HUES6 (cell line): ENCODE measurements around the gene TBCK.

Source experiments
- H3K27ac ChIP-seq: 2 replicates; pipeline ENCODE4 v1.7.0; 2013; ENCODE audit warnings: low read depth, mild to moderate bottlenecking, low read length, inconsistent platforms
- H3K27me3 ChIP-seq: 2 replicates; pipeline ENCODE4 v1.6.1; 2013; ENCODE audit warnings: low read length; ENCODE audit not compliant: control insufficient read depth, insufficient read depth
- H3K36me3 ChIP-seq: 2 replicates; pipeline ENCODE4 v1.6.1; 2013; ENCODE audit warnings: low read length; ENCODE audit not compliant: control insufficient read depth, insufficient read depth
- H3K4me1 ChIP-seq: 2 replicates; pipeline ENCODE4 v1.6.1; 2013; ENCODE audit warnings: low read length; ENCODE audit not compliant: control insufficient read depth, insufficient read depth
- H3K4me3 ChIP-seq: 2 replicates; pipeline ENCODE4 v1.5.1; 2013; ENCODE audit warnings: low read depth, low read length
- H3K9ac ChIP-seq: one replicate; pipeline ENCODE4 v1.6.1; 2013; ENCODE audit warnings: mild to moderate bottlenecking, low read length
- H3K9me3 ChIP-seq: 2 replicates; pipeline ENCODE4 v1.6.1; 2013; ENCODE audit warnings: low read depth, low read length; ENCODE audit not compliant: control insufficient read depth, insufficient read depth

TBCK gene

DNA sequence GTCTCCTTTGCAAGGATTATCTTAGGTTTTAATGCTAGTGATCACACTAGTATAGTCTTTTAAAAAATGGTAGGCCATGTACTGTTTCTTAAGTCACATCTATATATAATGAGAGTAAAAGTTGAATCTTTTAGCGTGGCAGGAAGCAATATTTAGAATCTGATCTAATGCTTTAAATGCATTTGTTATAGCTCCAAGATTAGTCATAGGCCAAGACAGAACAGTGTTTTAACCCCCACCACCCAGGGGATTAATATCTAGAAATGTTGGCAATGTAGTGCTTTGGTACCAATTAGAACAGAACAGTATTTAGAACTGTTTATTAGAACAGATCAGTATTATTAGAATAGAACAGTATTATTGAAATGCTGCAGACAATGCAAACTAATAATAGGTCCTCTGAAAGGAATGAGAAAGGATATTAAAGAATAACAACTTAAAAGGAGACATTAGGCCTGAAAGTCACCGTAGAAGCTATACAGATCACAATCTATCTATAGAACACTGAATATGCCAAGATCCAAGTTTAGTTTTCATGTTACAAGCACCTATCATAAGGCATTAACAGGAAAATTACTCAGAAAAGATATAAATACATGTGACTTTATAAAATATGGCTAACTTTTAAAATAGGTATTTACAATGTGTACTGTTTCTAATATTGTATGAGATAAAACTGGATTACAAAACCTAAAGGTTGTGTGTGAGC lies 274.6 kb downstream of the TBCK start:
- Histone ChIP-seq H3K27me3 (no peaks in the 10 kb centered on the region), H3K4me3 (no peak overlapping the region), H3K4me1 (0 out of 2 replicates have a peak, but pooled peaks cover 4% of the 10 kb centered on the region), H3K9ac (no peak overlapping the region), H3K36me3 (no peaks in the 10 kb centered on the region), H3K27ac (no peak overlapping the region), H3K9me3 (no peaks in the 10 kb centered on the region)

DNA sequence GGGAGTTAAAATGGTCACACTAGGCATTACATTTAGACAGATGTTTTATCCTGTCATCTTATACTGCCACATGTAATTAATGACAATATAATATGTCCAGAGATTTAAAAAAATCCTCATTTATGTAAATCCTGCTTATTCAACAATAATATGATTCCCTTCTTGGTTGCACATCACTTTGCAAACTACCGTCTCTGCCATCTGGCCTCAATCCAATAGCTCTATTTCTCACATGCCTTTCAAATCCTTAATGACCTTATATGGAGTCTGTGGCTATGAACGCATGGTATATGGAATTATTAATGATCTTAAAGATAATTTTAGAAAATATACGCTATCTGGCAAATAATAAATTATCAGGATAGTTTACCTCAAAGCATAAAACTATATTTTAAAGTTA lies 276.2 kb downstream of the TBCK start:
- Histone ChIP-seq H3K27me3 (no peaks in the 10 kb centered on the region), H3K9me3 (no peaks in the 10 kb centered on the region), H3K4me3 (no peak overlapping the region), H3K36me3 (no peaks in the 10 kb centered on the region), H3K27ac (no peak overlapping the region), H3K9ac (no peak overlapping the region), H3K4me1 (peaks cover 10% of the 10 kb centered on the region; the same call in 1 of the 2 replicates)

DNA sequence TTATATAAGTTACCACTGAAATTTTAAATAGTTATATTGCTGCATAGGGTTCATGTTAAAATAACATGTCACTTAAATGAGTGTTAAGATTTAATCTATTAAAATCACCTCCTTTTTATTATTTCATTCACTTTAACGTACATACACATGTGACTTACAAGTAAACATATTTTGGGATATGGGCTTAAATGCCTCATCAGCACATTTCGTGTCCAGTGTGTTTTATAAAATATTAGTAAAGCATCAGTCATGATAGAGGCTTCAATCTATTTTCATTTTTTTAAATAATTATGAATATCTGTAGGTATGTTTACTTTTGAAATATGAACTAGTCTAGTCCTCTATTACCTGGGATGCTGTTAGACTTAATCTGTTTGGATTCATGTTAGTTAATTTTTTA lies 277.1 kb downstream of the TBCK start:
- H3K9ac ChIP-seq = no peak overlapping the region

GRCh38 chr4:106038012-106038411 lies 278.0 kb downstream of the TBCK start:
- Histone ChIP-seq H3K27ac (no peak overlapping the region), H3K27me3 (no peaks in the 10 kb centered on the region), H3K9me3 (no peaks in the 10 kb centered on the region), H3K36me3 (no peaks in the 10 kb centered on the region), H3K4me1 (peaks cover 14% of the 10 kb centered on the region; the same call in 1 of the 2 replicates), H3K9ac (no peak overlapping the region), H3K4me3 (no peak overlapping the region)

More for the DNA sequence above, 277.1 kb downstream of the TBCK start:
- H3K36me3 ChIP-seq = no peaks in the 10 kb centered on the region
- H3K4me3 ChIP-seq = no peak overlapping the region
- no peak overlapping the region for H3K27ac ChIP-seq
- H3K9me3 ChIP-seq = no peaks in the 10 kb centered on the region
- peaks cover 14% of the 10 kb centered on the region; the same call in 1 of the 2 replicates for H3K4me1 ChIP-seq
- H3K27me3 ChIP-seq = no peaks in the 10 kb centered on the region

DNA sequence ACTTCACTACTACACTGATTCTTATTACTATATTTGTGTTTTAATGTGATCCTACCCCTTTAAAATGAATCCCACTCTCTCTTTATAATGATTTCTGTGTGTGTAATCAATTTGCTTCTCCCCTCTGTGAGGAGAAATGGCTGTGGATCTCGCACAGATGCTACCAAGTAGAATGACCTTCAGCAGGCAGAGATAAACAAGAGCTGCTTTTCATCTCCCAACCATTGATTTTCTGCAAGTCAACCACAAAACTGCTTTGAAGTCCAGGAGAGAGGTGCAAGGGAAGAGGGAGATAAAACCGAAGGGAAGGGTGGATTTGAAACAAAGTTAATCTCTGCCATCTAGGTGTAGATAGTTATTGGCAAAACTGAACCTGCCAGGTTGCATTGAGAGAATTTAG lies 279.2 kb downstream of the TBCK start:
- Histone ChIP-seq H3K9me3 (no peaks in the 10 kb centered on the region), H3K4me3 (no peak overlapping the region), H3K36me3 (no peaks in the 10 kb centered on the region), H3K27me3 (no peaks in the 10 kb centered on the region), H3K27ac (no peak overlapping the region), H3K9ac (no peak overlapping the region), H3K4me1 (peaks cover 14% of the 10 kb centered on the region; the same call in 1 of the 2 replicates)

DNA sequence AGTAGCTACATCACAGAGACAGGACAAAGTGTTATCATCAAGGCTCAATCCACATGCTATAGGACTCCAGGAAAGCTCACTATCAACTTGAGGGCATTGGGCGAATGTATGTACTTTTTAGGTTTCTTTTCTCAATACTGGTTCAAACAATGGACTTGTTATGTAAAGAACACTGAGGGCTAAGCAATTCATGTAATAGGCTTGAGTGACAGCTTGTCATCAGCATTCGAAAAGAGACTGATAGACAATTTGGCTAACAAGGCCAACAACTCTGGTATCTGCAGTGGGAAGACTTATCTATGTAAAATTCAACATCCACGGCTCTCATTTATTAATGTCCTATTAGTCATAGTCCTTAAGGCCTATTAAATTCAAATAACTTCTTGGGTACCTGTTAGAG lies 279.7 kb downstream of the TBCK start:
- H3K36me3 ChIP-seq = no peaks in the 10 kb centered on the region
- no peaks in the 10 kb centered on the region for H3K9me3 ChIP-seq
- H3K9ac ChIP-seq = no peak overlapping the region
- H3K4me3 ChIP-seq = no peak overlapping the region
- H3K27me3 ChIP-seq = no peaks in the 10 kb centered on the region
- peaks cover 14% of the 10 kb centered on the region; the same call in 1 of the 2 replicates for H3K4me1 ChIP-seq
- no peak overlapping the region for H3K27ac ChIP-seq

GRCh38 chr4:106035204-106035603 lies 280.8 kb downstream of the TBCK start:
- no peaks in the 10 kb centered on the region for H3K9me3 ChIP-seq
- H3K4me1 ChIP-seq = peaks cover 14% of the 10 kb centered on the region; the same call in 1 of the 2 replicates
- H3K9ac ChIP-seq = no peak overlapping the region
- no peak overlapping the region for H3K27ac ChIP-seq
- H3K4me3 ChIP-seq = no peak overlapping the region
- no peaks in the 10 kb centered on the region for H3K36me3 ChIP-seq
- H3K27me3 ChIP-seq = no peaks in the 10 kb centered on the region

GRCh38 chr4:106034751-106035150 lies 281.3 kb downstream of the TBCK start:
- Histone ChIP-seq H3K4me3 (no peak overlapping the region), H3K9me3 (0 out of 2 replicates have a peak, but pooled peaks cover 2% of the 10 kb centered on the region), H3K36me3 (no peaks in the 10 kb centered on the region), H3K27me3 (no peaks in the 10 kb centered on the region), H3K4me1 (peaks cover 14% of the 10 kb centered on the region; the same call in 1 of the 2 replicates), H3K9ac (no peak overlapping the region), H3K27ac (no peak overlapping the region)

GRCh38 chr4:106034220-106034619 lies 281.8 kb downstream of the TBCK start:
- peaks cover 7% of the 10 kb centered on the region; the same call in 1 of the 2 replicates for H3K9me3 ChIP-seq
- no peaks in the 10 kb centered on the region for H3K36me3 ChIP-seq
- H3K27ac ChIP-seq = no peak overlapping the region
- no peaks in the 10 kb centered on the region for H3K27me3 ChIP-seq
- H3K9ac ChIP-seq = no peak overlapping the region
- peaks cover 14% of the 10 kb centered on the region; the same call in 1 of the 2 replicates for H3K4me1 ChIP-seq
- H3K4me3 ChIP-seq = no peak overlapping the region

- Histone ChIP-seq H3K9me3 (peaks cover 13% of the 10 kb centered on the region; the same call in 1 of the 2 replicates), H3K4me1 (peaks cover 14% of the 10 kb centered on the region; the same call in 1 of the 2 replicates), H3K36me3 (no peaks in the 10 kb centered on the region), H3K27me3 (no peaks in the 10 kb centered on the region), H3K4me3 (no peak overlapping the region), H3K27ac (no peak overlapping the region), H3K9ac (no peak overlapping the region)
Measured at GRCh38 chr4:106033469-106033868, 282.5 kb downstream of the TBCK start.

- Histone ChIP-seq H3K36me3 (no peaks in the 10 kb centered on the region), H3K27ac (no peak overlapping the region), H3K9me3 (peaks cover 16% of the 10 kb centered on the region; the same call in 1 of the 2 replicates), H3K9ac (no peak overlapping the region), H3K27me3 (no peaks in the 10 kb centered on the region), H3K4me3 (no peak overlapping the region), H3K4me1 (peaks cover 13% of the 10 kb centered on the region; the same call in 1 of the 2 replicates)
Measured at GRCh38 chr4:106032851-106033286, 283.1 kb downstream of the TBCK start.
